ENCODE measurements around the gene AHRR. TPM values are rescaled to one million over a fixed set of nuclear protein-coding genes. Genes with fewer than 3 reads are reported as not detected.

The AHRR gene
- total RNA-seq, 1 donor from 2014 or later = 1.4 TPM

GRCh38 chr5:387491-388265 is 66.2 kb downstream of the AHRR start:
- Histone ChIP-seq H3K4me1 (no peaks in the 10 kb centered on the region), H3K27ac (replicated peaks) (no peak overlapping the region), H3K4me3 (no peak overlapping the region), H3K27me3 (ENCODE audit: low read depth) (no peaks in the 10 kb centered on the region), H3K36me3 (peaks cover 7% of the 10 kb centered on the region), H3K9me3 (replicated peaks) (peaks cover 24% of the 10 kb centered on the region)
- TF ChIP-seq, protein P1, sequence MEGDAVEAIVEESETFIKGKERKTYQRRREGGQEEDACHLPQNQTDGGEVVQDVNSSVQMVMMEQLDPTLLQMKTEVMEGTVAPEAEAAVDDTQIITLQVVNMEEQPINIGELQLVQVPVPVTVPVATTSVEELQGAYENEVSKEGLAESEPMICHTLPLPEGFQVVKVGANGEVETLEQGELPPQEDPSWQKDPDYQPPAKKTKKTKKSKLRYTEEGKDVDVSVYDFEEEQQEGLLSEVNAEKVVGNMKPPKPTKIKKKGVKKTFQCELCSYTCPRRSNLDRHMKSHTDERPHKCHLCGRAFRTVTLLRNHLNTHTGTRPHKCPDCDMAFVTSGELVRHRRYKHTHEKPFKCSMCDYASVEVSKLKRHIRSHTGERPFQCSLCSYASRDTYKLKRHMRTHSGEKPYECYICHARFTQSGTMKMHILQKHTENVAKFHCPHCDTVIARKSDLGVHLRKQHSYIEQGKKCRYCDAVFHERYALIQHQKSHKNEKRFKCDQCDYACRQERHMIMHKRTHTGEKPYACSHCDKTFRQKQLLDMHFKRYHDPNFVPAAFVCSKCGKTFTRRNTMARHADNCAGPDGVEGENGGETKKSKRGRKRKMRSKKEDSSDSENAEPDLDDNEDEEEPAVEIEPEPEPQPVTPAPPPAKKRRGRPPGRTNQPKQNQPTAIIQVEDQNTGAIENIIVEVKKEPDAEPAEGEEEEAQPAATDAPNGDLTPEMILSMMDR (IDR thresholded peaks at IDR 0.05; ENCODE audit: borderline replicate concordance) = no peak
- no peak for DNase-seq
- intact Hi-C loops (cut with micrococcal nuclease) = no loop called here

DNA sequence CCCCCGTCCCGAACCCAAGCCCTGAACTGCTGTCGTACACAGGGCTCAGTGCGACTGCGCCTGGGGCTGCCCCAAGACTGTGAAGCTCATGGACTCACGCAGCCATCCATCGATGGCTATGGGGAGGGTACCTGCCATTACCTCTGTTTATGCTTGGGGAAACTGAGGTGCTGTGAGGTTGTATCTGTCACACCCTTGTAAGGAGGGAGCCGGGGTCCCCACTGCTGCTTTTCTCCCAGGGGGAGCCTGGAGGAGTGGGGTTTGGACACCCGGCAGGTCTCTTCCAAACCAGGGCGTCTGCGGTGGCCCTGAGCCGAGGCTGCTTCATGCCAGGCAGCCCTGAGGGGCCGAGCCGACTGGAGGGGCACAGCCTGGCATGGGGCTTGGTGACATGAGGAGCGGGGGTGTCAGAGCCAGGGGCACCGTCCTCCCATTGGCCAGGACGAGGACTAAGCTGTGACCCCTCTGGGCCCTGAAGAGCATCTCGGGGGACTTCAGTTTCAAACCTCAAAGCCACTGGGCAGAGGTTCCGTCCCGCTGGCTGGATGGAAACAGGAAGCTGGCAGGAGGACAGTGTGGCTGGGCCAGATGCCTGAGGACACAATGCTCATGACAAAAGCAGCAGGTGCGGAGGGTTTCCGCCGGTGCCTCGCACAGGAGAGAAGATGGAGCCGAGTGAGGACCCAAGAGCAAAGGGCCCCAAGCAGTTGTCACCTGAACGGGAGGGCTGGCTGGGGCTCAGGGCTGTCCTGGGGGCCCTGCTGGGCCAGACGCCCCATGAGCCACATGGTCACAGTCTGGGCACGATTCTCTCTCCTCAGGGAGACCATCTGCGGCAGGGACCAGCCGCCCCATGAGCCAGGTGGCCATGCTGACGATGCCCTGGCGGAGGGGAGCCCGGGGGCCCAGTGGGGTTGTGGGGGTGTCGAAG is 67.0 kb downstream of the AHRR start:
- H3K4me3 ChIP-seq = no peak overlapping the region
- intact Hi-C loops (cut with micrococcal nuclease) = no loop called here
- TF ChIP-seq, protein P1 (IDR thresholded peaks at IDR 0.05; ENCODE audit: borderline replicate concordance) = no peak
- H3K9me3 ChIP-seq (replicated peaks) = peaks cover 17% of the 10 kb centered on the region
- H3K36me3 ChIP-seq = peaks cover 7% of the 10 kb centered on the region
- H3K4me1 ChIP-seq = no peaks in the 10 kb centered on the region
- DNase-seq = no peak
- H3K27me3 ChIP-seq (ENCODE audit: low read depth) = no peaks in the 10 kb centered on the region
- H3K27ac ChIP-seq (replicated peaks) = no peak overlapping the region

- Histone ChIP-seq H3K27me3 (ENCODE audit: low read depth) (no peaks in the 10 kb centered on the region), H3K27ac (replicated peaks) (no peak overlapping the region), H3K4me3 (no peak overlapping the region), H3K4me1 (no peaks in the 10 kb centered on the region), H3K9me3 (replicated peaks) (peaks cover 17% of the 10 kb centered on the region), H3K36me3 (peaks cover 7% of the 10 kb centered on the region)
- DNase-seq = no peak
- intact Hi-C loops (cut with micrococcal nuclease) = no loop called here
- TF ChIP-seq, protein P1 (IDR thresholded peaks at IDR 0.05; ENCODE audit: borderline replicate concordance) = no peak
These were observed 67.8 kb downstream of the AHRR start for GRCh38 chr5:389197-389821.

GRCh38 chr5:389891-390622 is 68.5 kb downstream of the AHRR start:
- intact Hi-C loops (cut with micrococcal nuclease) = no loop called here
- H3K27me3 ChIP-seq (ENCODE audit: low read depth) = no peaks in the 10 kb centered on the region
- no peak for DNase-seq
- H3K9me3 ChIP-seq (replicated peaks) = peaks cover 13% of the 10 kb centered on the region
- TF ChIP-seq, protein P1 (IDR thresholded peaks at IDR 0.05; ENCODE audit: borderline replicate concordance) = no peak
- H3K36me3 ChIP-seq = peaks cover 5% of the 10 kb centered on the region
- no peak overlapping the region for H3K27ac ChIP-seq (replicated peaks)
- no peaks in the 10 kb centered on the region for H3K4me1 ChIP-seq
- no peak overlapping the region for H3K4me3 ChIP-seq
